Suppressor macrophage (primary cell): Measurements from ENCODE around the gene LIMD2.
A peak's percentile ranks its signal among the peaks of the same experiment; 100 is the strongest.
"Not testable (repeated sequence)": the region's sequence is repeated elsewhere in the genome, so short reads cannot be mapped to it uniquely, and the experiment has no call there.

ENCODE experiments used
- DNase-seq, 4 experiments: peaks; one replicate each; pipeline ENCODE4 v3.0.0-alpha.2; 2020 to 2022
- total RNA-seq, 17 experiments: gene quantifications; one replicate each; lab custom pipeline; 2026; ENCODE audit warnings: mixed read lengths in 6 of 17, inconsistent platforms in 3 of 17; lab: John Stamatoyannopoulos, UW

The LIMD2 gene
- total RNA-seq, result 10.3 to 92.3 (median 34.7) reads per million in 17 experiments

GRCh38 chr17:63699638-63700527, at the start of gene LIMD2:
Gene LIMD2, minus strand, starts transcription at chr17:63700125. Its CDS starts 827 bp downstream, at chr17:63699298.
- peak; percentile 37 to 75 (median 54) for DNase-seq

- DNase-seq, result peak; percentile 97 to 99 (median 98)
Observed at GRCh38 chr17:63741408-63742173, 41.7 kb upstream of the LIMD2 start, which contains the start of gene STRADA. Gene STRADA, minus strand, starts transcription at chr17:63741799. Its CDS starts 13,430 bp downstream, at chr17:63728369.

GRCh38 chr17:63741143-63741407, 41.1 kb upstream of the LIMD2 start:
- peak in 3 of 4 experiments; percentile 47 to 69 (median 52) for DNase-seq

- peak in 2 of 4 experiments; percentile 5 to 13 for DNase-seq
Observed at GRCh38 chr17:63740464-63741142, 40.7 kb upstream of the LIMD2 start.

- DNase-seq, result peak in 3 of 4 experiments; percentile 46 to 55 (median 49)
Observed at GRCh38 chr17:63735691-63736090, 35.8 kb upstream of the LIMD2 start.

GRCh38 chr17:63722403-63722802, 22.5 kb upstream of the LIMD2 start:
- no peak for DNase-seq

- not testable (repeated sequence) for DNase-seq
Observed at GRCh38 chr17:63720194-63720593, 20.3 kb upstream of the LIMD2 start.

- DNase-seq, result no peak
Observed at GRCh38 chr17:63718988-63719387, 19.1 kb upstream of the LIMD2 start.

GRCh38 chr17:63716426-63716825, 16.5 kb upstream of the LIMD2 start:
- DNase-seq, result no peak

- no peak for DNase-seq
Observed at GRCh38 chr17:63714550-63715277, 14.8 kb upstream of the LIMD2 start.

- DNase-seq, result no peak
Observed at GRCh38 chr17:63709110-63709509, 9.2 kb upstream of the LIMD2 start.

- no peak for DNase-seq
Observed at GRCh38 chr17:63707151-63707550, 7.2 kb upstream of the LIMD2 start.

- DNase-seq, result no peak
Observed at GRCh38 chr17:63706336-63707082, 6.6 kb upstream of the LIMD2 start.

- DNase-seq, result no peak
Observed at GRCh38 chr17:63705657-63706056, 5.7 kb upstream of the LIMD2 start.

GRCh38 chr17:63704836-63705235, 4.9 kb upstream of the LIMD2 start:
- no peak for DNase-seq

- no peak for DNase-seq
Observed at GRCh38 chr17:63704259-63704576, 4.3 kb upstream of the LIMD2 start.

- DNase-seq, result no peak
Observed at GRCh38 chr17:63703556-63704258, 3.8 kb upstream of the LIMD2 start.

GRCh38 chr17:63703029-63703428, 3.1 kb upstream of the LIMD2 start:
- no peak for DNase-seq

- no peak for DNase-seq
Observed at GRCh38 chr17:63702721-63703015, 2.7 kb upstream of the LIMD2 start.

GRCh38 chr17:63701868-63702720, 2.2 kb upstream of the LIMD2 start:
- peak; percentile 64 to 83 (median 76) for DNase-seq
